ENCODE results near the gene LY6G6D.
A peak's percentile ranks its signal among the peaks of the same experiment; 100 is the strongest.

LY6G6D gene

GRCh38 chr6:31737315-31737990, 22.3 kb downstream of the LY6G6D start:
- peak; percentile 42 for DNase-seq

- peak; percentile 84 for DNase-seq
Measured at GRCh38 chr6:31737991-31738979, 23.1 kb downstream of the LY6G6D start.

GRCh38 chr6:31739639-31740396, 24.7 kb downstream of the LY6G6D start, which contains the start of gene MSH5:
MSH5 (plus strand) TSS chr6:31740005; CDS start chr6:31740467, 462 bp downstream.
- peak; percentile 97 for DNase-seq

GRCh38 chr6:31740397-31741223, 25.5 kb downstream of the LY6G6D start:
- DNase-seq = no peak

- DNase-seq = no peak
Measured at GRCh38 chr6:31741815-31742214, 26.7 kb downstream of the LY6G6D start.

GRCh38 chr6:31742894-31743293, 27.7 kb downstream of the LY6G6D start:
- DNase-seq = no peak

- DNase-seq = no peak
Measured at GRCh38 chr6:31744422-31744821, 29.3 kb downstream of the LY6G6D start.

GRCh38 chr6:31749301-31750036, 34.3 kb downstream of the LY6G6D start:
- no peak for DNase-seq

GRCh38 chr6:31750411-31751022, 35.4 kb downstream of the LY6G6D start:
- no peak for DNase-seq

GRCh38 chr6:31752739-31753319, 37.7 kb downstream of the LY6G6D start:
- DNase-seq = no peak

- no peak for DNase-seq
Measured at GRCh38 chr6:31758281-31758680, 43.1 kb downstream of the LY6G6D start.

- no peak for DNase-seq
Measured at GRCh38 chr6:31760790-31761189, 45.6 kb downstream of the LY6G6D start.

GRCh38 chr6:31761343-31761742, 46.2 kb downstream of the LY6G6D start:
- no peak for DNase-seq

GRCh38 chr6:31762356-31762755, 47.2 kb downstream of the LY6G6D start, which contains the start of gene SAPCD1:
SAPCD1 (plus strand) TSS chr6:31762656; CDS start chr6:31763055, 399 bp downstream.
- no peak for DNase-seq

GRCh38 chr6:31762878-31763618, 47.9 kb downstream of the LY6G6D start:
- no peak for DNase-seq

- DNase-seq = no peak
Measured at GRCh38 chr6:31763619-31763940, 48.4 kb downstream of the LY6G6D start.

GRCh38 chr6:31764198-31764597, 49.0 kb downstream of the LY6G6D start:
- DNase-seq = no peak

GRCh38 chr6:31765559-31765909, 50.4 kb downstream of the LY6G6D start:
- DNase-seq = no peak

- no peak for DNase-seq
Measured at GRCh38 chr6:31765910-31766794, 51.0 kb downstream of the LY6G6D start.
